IPS DF 6.9 (cell line): Measurements from ENCODE around the gene ATP23.
A peak's percentile ranks its signal among the peaks of the same experiment; 100 is the strongest.

Source experiments
- DNase-seq: peaks from one replicate; pipeline ENCODE4 v3.0.0-alpha.2; 2013; ENCODE audit warnings: low read depth, low spot score
- H3K27ac ChIP-seq: one replicate; pipeline ENCODE4 v1.5.1; 2013; ENCODE audit warnings: low read length, control low read depth
- H3K27me3 ChIP-seq: 2 replicates; pipeline ENCODE4 v1.6.1; 2013; ENCODE audit warnings: mild to moderate bottlenecking, low read length; ENCODE audit not compliant: control insufficient read depth, insufficient read depth
- H3K36me3 ChIP-seq: 2 replicates; pipeline ENCODE4 v1.6.1; 2013; ENCODE audit warnings: low read length; ENCODE audit not compliant: control insufficient read depth, insufficient read depth
- H3K4me1 ChIP-seq: 2 replicates; pipeline ENCODE4 v1.6.1; 2013; ENCODE audit warnings: low read length; ENCODE audit not compliant: control insufficient read depth, insufficient read depth
- H3K4me3 ChIP-seq: 2 replicates; pipeline ENCODE4 v1.5.1; 2013; ENCODE audit warnings: mild to moderate bottlenecking, low read length
- H3K9me3 ChIP-seq: 2 replicates; pipeline ENCODE4 v1.6.1; 2013; ENCODE audit warnings: low read length, inconsistent platforms; ENCODE audit not compliant: control insufficient read depth, insufficient read depth
- WGBS: extraction: QIAGEN DNeasy Blood & Tissue Kit; methylation state at CpG from one replicate; pipeline ENCODE4 v1.1.7; 2013; ENCODE audit warnings: mixed read lengths, missing lambda C conversion rate; ENCODE audit not compliant: insufficient read length, insufficient coverage; 5-methylcytosine and 5-hydroxymethylcytosine counted together

Gene ATP23

GRCh38 chr12:57898308-57898970 is 42.9 kb upstream of the ATP23 start:
- Histone ChIP-seq H3K4me1 (peaks cover 6% of the 10 kb centered on the region), H3K27ac (no peak overlapping the region), H3K27me3 (no peaks in the 10 kb centered on the region), H3K4me3 (no peak overlapping the region), H3K36me3 (no peaks in the 10 kb centered on the region), H3K9me3 (no peaks in the 10 kb centered on the region)
- no peak for DNase-seq
- WGBS, result no CpG with 5 or more reads among the region's 5 CpGs

GRCh38 chr12:57899010-57899662 is 42.2 kb upstream of the ATP23 start:
- Histone ChIP-seq H3K4me1 (peaks cover 6% of the 10 kb centered on the region), H3K4me3 (no peak overlapping the region), H3K27me3 (no peaks in the 10 kb centered on the region), H3K9me3 (no peaks in the 10 kb centered on the region), H3K27ac (no peak overlapping the region), H3K36me3 (no peaks in the 10 kb centered on the region)
- no CpG with 5 or more reads among the region's 10 CpGs for WGBS
- DNase-seq, result no peak

- Histone ChIP-seq H3K27ac (no peak overlapping the region), H3K36me3 (no peaks in the 10 kb centered on the region), H3K4me1 (peaks cover 2% of the 10 kb centered on the region; the same call in 1 of the 2 replicates), H3K27me3 (no peaks in the 10 kb centered on the region), H3K4me3 (no peak overlapping the region), H3K9me3 (no peaks in the 10 kb centered on the region)
- WGBS, result no CpG with 5 or more reads among the region's 3 CpGs
- DNase-seq, result no peak
Observed at GRCh38 chr12:57902478-57902969, 38.8 kb upstream of the ATP23 start.

- no peak for DNase-seq
- Histone ChIP-seq H3K9me3 (no peaks in the 10 kb centered on the region), H3K4me3 (no peak overlapping the region), H3K27me3 (no peaks in the 10 kb centered on the region), H3K4me1 (no peaks in the 10 kb centered on the region), H3K27ac (no peak overlapping the region), H3K36me3 (no peaks in the 10 kb centered on the region)
- WGBS, result no CpG with 5 or more reads among the region's 4 CpGs
Observed at GRCh38 chr12:57904426-57904825, 36.9 kb upstream of the ATP23 start.

GRCh38 chr12:57904848-57905811 is 36.2 kb upstream of the ATP23 start:
- peak; percentile 86 for DNase-seq
- Histone ChIP-seq H3K36me3 (no peaks in the 10 kb centered on the region), H3K27me3 (no peaks in the 10 kb centered on the region), H3K4me3 (no peak overlapping the region), H3K27ac (no peak overlapping the region), H3K9me3 (no peaks in the 10 kb centered on the region), H3K4me1 (no peaks in the 10 kb centered on the region)
- no CpG with 5 or more reads among the region's 26 CpGs for WGBS

GRCh38 chr12:57905812-57906475 is 35.4 kb upstream of the ATP23 start:
- Histone ChIP-seq H3K27ac (no peak overlapping the region), H3K36me3 (no peaks in the 10 kb centered on the region), H3K4me1 (no peaks in the 10 kb centered on the region), H3K9me3 (no peaks in the 10 kb centered on the region), H3K27me3 (no peaks in the 10 kb centered on the region), H3K4me3 (no peak overlapping the region)
- no peak for DNase-seq
- WGBS, result no CpG with 5 or more reads among the region's 7 CpGs

- no peak overlapping the region for H3K27ac ChIP-seq
- no peaks in the 10 kb centered on the region for H3K9me3 ChIP-seq
- no CpG with 5 or more reads among the region's 4 CpGs for WGBS
- no peaks in the 10 kb centered on the region for H3K4me1 ChIP-seq
- no peaks in the 10 kb centered on the region for H3K27me3 ChIP-seq
- DNase-seq, result no peak
- no peaks in the 10 kb centered on the region for H3K36me3 ChIP-seq
- H3K4me3 ChIP-seq, result no peak overlapping the region
Observed at GRCh38 chr12:57906821-57907220, 34.5 kb upstream of the ATP23 start.

- no peaks in the 10 kb centered on the region for H3K36me3 ChIP-seq
- no peaks in the 10 kb centered on the region for H3K4me1 ChIP-seq
- no CpG with 5 or more reads among the region's 3 CpGs for WGBS
- no peak overlapping the region for H3K27ac ChIP-seq
- H3K27me3 ChIP-seq, result no peaks in the 10 kb centered on the region
- no peak for DNase-seq
- H3K9me3 ChIP-seq, result no peaks in the 10 kb centered on the region
- H3K4me3 ChIP-seq, result no peak overlapping the region
Observed at GRCh38 chr12:57907281-57907680, 34.1 kb upstream of the ATP23 start.

- no peak overlapping the region for H3K27ac ChIP-seq
- H3K4me1 ChIP-seq, result no peaks in the 10 kb centered on the region
- DNase-seq, result no peak
- no peak overlapping the region for H3K4me3 ChIP-seq
- no peaks in the 10 kb centered on the region for H3K27me3 ChIP-seq
- H3K9me3 ChIP-seq, result no peaks in the 10 kb centered on the region
- H3K36me3 ChIP-seq, result no peaks in the 10 kb centered on the region
- no CpG with 5 or more reads among the region's 8 CpGs for WGBS
Observed at GRCh38 chr12:57908511-57908910, 32.9 kb upstream of the ATP23 start.

GRCh38 chr12:57909056-57909455 is 32.3 kb upstream of the ATP23 start:
- Histone ChIP-seq H3K27me3 (no peaks in the 10 kb centered on the region), H3K4me1 (no peaks in the 10 kb centered on the region), H3K4me3 (no peak overlapping the region), H3K36me3 (no peaks in the 10 kb centered on the region), H3K9me3 (no peaks in the 10 kb centered on the region), H3K27ac (no peak overlapping the region)
- WGBS, result no CpG with 5 or more reads among the region's 4 CpGs
- DNase-seq, result no peak
